Endodermal cell (in vitro differentiated cells): ENCODE data around the gene PDP2. TPM values are rescaled to one million over a fixed set of nuclear protein-coding genes. Genes with fewer than 3 reads are reported as not detected.

Experiments used
- DNase-seq: peaks from one replicate; pipeline ENCODE4 v3.0.0-alpha.2; 2017
- H3K27ac ChIP-seq: 2 replicates; pipeline ENCODE4 v1.5.1; 2013; ENCODE audit warnings: mild to moderate bottlenecking, low read depth, low read length, moderate library complexity
- H3K27me3 ChIP-seq: 2 replicates; pipeline ENCODE4 v1.6.1; 2013; ENCODE audit warnings: mild to moderate bottlenecking, low read length, moderate library complexity; ENCODE audit not compliant: insufficient read depth, control insufficient read depth, poor library complexity, severe bottlenecking
- H3K36me3 ChIP-seq: 2 replicates; pipeline ENCODE4 v1.7.0; 2013; ENCODE audit warnings: mild to moderate bottlenecking, low read length, moderate library complexity; ENCODE audit not compliant: control insufficient read depth, insufficient read depth
- H3K4me1 ChIP-seq: one replicate; pipeline ENCODE4 v1.7.0; 2013; ENCODE audit warnings: low read length; ENCODE audit not compliant: control insufficient read depth, insufficient read depth
- H3K4me3 ChIP-seq: 2 replicates; pipeline ENCODE4 v1.5.1; 2013; ENCODE audit warnings: mild to moderate bottlenecking, low read length, moderate library complexity
- H3K9ac ChIP-seq: 2 replicates; pipeline ENCODE4 v1.6.1; 2013; ENCODE audit warnings: mild to moderate bottlenecking, low read length, moderate library complexity; ENCODE audit not compliant: poor library complexity, severe bottlenecking; ENCODE audit errors: extremely low read depth
- H3K9me3 ChIP-seq: 2 replicates; pipeline ENCODE4 v1.6.1; 2013; ENCODE audit warnings: mild to moderate bottlenecking, low read length, moderate library complexity; ENCODE audit not compliant: control insufficient read depth
- H3K27ac Mint-ChIP-seq: 2 replicates; pipeline ENCODE4 v1.8.0; 2020; ENCODE audit warnings: mixed read lengths
- H3K27me3 Mint-ChIP-seq: 2 replicates; pipeline ENCODE4 v1.8.0; 2021; ENCODE audit warnings: mild to moderate bottlenecking, mixed read lengths; ENCODE audit not compliant: insufficient read depth
- H3K36me3 Mint-ChIP-seq: 2 replicates; pipeline ENCODE4 v1.8.0; 2020; ENCODE audit warnings: low read depth, mixed read lengths
- H3K4me1 Mint-ChIP-seq: 2 replicates; pipeline ENCODE4 v1.8.0; 2020; ENCODE audit warnings: mixed read lengths
- H3K4me3 Mint-ChIP-seq: 2 replicates; pipeline ENCODE4 v1.8.0; 2020; ENCODE audit warnings: mild to moderate bottlenecking, moderate library complexity, mixed read lengths
- H3K9me3 Mint-ChIP-seq: 2 replicates; pipeline ENCODE4 v1.8.0; 2020; ENCODE audit warnings: mild to moderate bottlenecking, mixed read lengths
- CTCF ChIP-seq: fragments of 200-600 bp; sonication (generic); conservative IDR thresholded peaks from 2 replicates; pipeline ENCODE4 v1.5.0; 2021; ENCODE audit warnings: antibody characterized with exemption, mild to moderate bottlenecking
- WGBS, 2 experiments: methylation state at CpG; one replicate each; pipeline versions ENCODE4 v1.1.5 to v1.1.7; 2013; ENCODE audit warnings: missing lambda C conversion rate in 2 of 2, mixed read lengths in 1 of 2; ENCODE audit not compliant: insufficient coverage in 1 of 2, insufficient read length in 1 of 2; 5-methylcytosine and 5-hydroxymethylcytosine counted together
- total RNA-seq, 2 donors: library from RNA; stranded (reverse); fragmentation: NEBNext Ultra II Directional in 1 of 2; extraction: Animal tissue kit (Norgen Biotek cat#: 25700) in 1 of 2; gene quantifications; 2 replicates in 1 of 2; 3 replicates in 1 of 2; pipeline ENCODE4 v1.2.1, GENCODE V29; 2021

PDP2 gene
- total RNA-seq, 2 donors from 2014 or later, result 23.1 to 31.5 TPM

DNA sequence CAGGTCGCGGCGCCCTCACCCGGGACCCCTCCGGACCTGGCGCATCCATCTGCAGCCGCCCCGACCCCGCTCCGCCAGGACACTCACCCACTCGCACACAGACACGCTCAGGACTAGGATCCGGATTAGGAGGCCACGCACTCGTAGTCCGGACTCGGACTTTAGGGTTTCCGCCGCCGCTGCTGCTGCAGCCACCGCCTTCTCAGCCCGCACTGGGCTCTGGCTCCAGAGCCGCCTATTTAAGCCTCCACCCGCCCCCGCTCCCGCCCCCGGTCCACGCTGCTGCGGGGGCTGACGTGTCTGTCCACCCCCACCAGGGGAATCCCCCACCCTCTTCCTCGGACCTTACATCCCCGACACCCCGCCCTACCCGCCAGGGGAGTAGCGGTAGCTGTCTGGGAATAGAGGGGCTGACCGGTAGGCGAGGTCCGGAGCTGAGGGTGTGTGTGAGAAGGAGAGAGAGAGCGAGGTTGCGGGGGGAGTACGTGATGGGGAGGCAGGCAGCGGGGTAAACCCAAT, 45.1 kb downstream of the PDP2 start, which contains the start of gene RRAD:
Gene RRAD (minus strand): TSS at position 214 of the 519 bp plus-strand sequence. CDS start 356 bp downstream, outside the sequence.
- TF ChIP-seq CTCF, result no peak
- H3K4me3 Mint-ChIP-seq, result peak within 1 kb of the TSS; percentile 43
- H3K4me1 Mint-ChIP-seq, result peaks cover 2% of the 10 kb centered on the region
- no peak within 1 kb of the TSS for H3K27ac Mint-ChIP-seq
- H3K9me3 Mint-ChIP-seq, result no peaks in the 10 kb centered on the region
- peaks cover 60% of the 10 kb centered on the region for H3K27me3 ChIP-seq
- H3K36me3 Mint-ChIP-seq, result no peaks in the 10 kb centered on the region
- no peaks in the 10 kb centered on the region for H3K9me3 ChIP-seq
- H3K27me3 Mint-ChIP-seq, result peaks cover 68% of the 10 kb centered on the region
- H3K9ac ChIP-seq, result no peak within 1 kb of the TSS
- H3K4me1 ChIP-seq, result peaks cover 3% of the 10 kb centered on the region
- WGBS, 2 experiments, result 12 to 15% methylated on average over 13 to 37 of the region's 42 CpGs
- peak; percentile 68 for DNase-seq
- no peak within 1 kb of the TSS for H3K4me3 ChIP-seq
- no peaks in the 10 kb centered on the region for H3K36me3 ChIP-seq
- H3K27ac ChIP-seq, result no peak within 1 kb of the TSS

DNA sequence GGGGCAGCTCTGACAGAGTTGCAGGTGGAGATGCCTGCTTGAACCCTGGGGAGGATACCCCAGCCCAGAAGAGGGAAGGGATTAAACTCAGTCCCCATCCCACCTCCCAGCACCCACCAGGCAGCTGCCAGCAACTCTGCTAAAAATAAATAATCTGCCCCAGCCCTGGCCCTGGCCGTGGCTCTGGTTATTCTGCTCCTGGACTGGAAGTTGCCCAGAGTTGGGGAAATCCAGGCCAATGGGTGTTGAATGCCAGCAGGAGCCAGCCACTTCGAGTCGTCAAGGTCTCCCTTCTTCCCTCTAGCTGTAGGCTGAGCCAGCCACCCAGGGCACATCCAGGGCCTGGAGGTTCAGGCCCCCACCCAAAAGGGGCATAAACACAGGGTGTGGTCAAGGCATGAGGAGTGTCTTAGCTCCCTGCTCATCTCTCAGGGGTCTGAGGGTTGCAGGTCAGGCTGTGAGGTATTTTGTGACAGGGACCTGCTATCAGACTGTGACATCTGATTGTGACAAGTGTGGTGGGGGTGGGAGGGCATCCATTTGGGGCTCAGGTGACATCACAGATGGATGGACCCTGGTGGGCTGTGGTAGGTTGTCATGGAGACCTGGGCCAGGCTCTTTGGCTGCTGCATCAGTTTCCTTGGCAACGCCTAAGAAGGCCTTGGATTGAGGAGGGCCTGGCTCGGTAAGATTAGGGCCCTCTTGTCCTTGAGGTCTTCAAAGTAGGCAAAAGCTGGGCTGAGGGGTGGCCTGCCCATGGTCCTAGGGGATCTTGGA, 46.0 kb downstream of the PDP2 start:
- 78 to 86% methylated on average over 2 to 5 of the region's 5 CpGs for WGBS, 2 experiments
- Histone ChIP-seq H3K9ac (no peak overlapping the region), H3K27ac (no peak overlapping the region), H3K36me3 (peaks cover 2% of the 10 kb centered on the region), H3K9me3 (no peaks in the 10 kb centered on the region), H3K27me3 (peaks cover 54% of the 10 kb centered on the region), H3K4me1 (peaks cover 9% of the 10 kb centered on the region), H3K4me3 (no peak overlapping the region)
- DNase-seq, result no peak
- no peak for TF ChIP-seq CTCF
- Mint-ChIP-seq H3K36me3 (no peaks in the 10 kb centered on the region), H3K4me3 (peak overlapping the region; percentile 43), H3K27me3 (peaks cover 61% of the 10 kb centered on the region), H3K9me3 (no peaks in the 10 kb centered on the region), H3K27ac (no peak overlapping the region), H3K4me1 (peaks cover 7% of the 10 kb centered on the region)

GRCh38 chr16:66926961-66927436, 46.7 kb downstream of the PDP2 start:
- Mint-ChIP-seq H3K9me3 (no peaks in the 10 kb centered on the region), H3K36me3 (peaks cover 4% of the 10 kb centered on the region), H3K27ac (no peak overlapping the region), H3K4me3 (no peak overlapping the region), H3K4me1 (peaks cover 7% of the 10 kb centered on the region), H3K27me3 (peaks cover 58% of the 10 kb centered on the region)
- DNase-seq, result peak; percentile 68
- Histone ChIP-seq H3K4me3 (no peak overlapping the region), H3K4me1 (peaks cover 9% of the 10 kb centered on the region), H3K9me3 (no peaks in the 10 kb centered on the region), H3K27ac (no peak overlapping the region), H3K9ac (no peak overlapping the region), H3K27me3 (peaks cover 51% of the 10 kb centered on the region), H3K36me3 (peaks cover 9% of the 10 kb centered on the region)
- WGBS, 2 experiments, result 82 to 83% methylated on average over 3 of the region's 3 CpGs
- TF ChIP-seq CTCF, result no peak
